Keratinocyte (primary cell): Measurements from ENCODE around the gene POLR2M. TPM values are rescaled to one million over a fixed set of nuclear protein-coding genes. Genes with fewer than 3 reads are reported as not detected.

Source experiments
- DNase-seq: peaks from one replicate; pipeline ENCODE4 v3.0.0-alpha.2; 2011; ENCODE audit warnings: low read depth, missing footprints, low spot score
- FAIRE-seq: peaks from 2 replicates; lab custom pipeline; 2011; peaks lifted over from hg19 to GRCh38; lab: Jason Lieb, UNC
- H2AFZ ChIP-seq: 2 replicates; pipeline ENCODE4 v1.6.0; 2012; ENCODE audit warnings: low read length, control low read depth, inconsistent platforms; ENCODE audit not compliant: control insufficient read depth
- H3K27ac ChIP-seq: 2 replicates; pipeline ENCODE4 v1.5.1; 2011; ENCODE audit warnings: low read length; ENCODE audit not compliant: control insufficient read depth, insufficient read depth
- H3K27me3 ChIP-seq: 3 replicates; pipeline ENCODE4 v1.6.0; 2011; ENCODE audit warnings: low read length; ENCODE audit not compliant: control insufficient read depth, insufficient read depth; ENCODE audit errors: extremely low read depth
- H3K36me3 ChIP-seq, 2 experiments: 2 replicates in 1 of 2; 3 replicates in 1 of 2; pipeline ENCODE4 v1.5.1; 2011; ENCODE audit warnings: low read length in 2 of 2, mild to moderate bottlenecking in 1 of 2; ENCODE audit not compliant: control insufficient read depth in 2 of 2, insufficient read depth in 2 of 2; ENCODE audit errors: extremely low read depth in 1 of 2
- H3K4me1 ChIP-seq: 3 replicates; pipeline ENCODE4 v1.5.1; 2011; ENCODE audit warnings: low read length; ENCODE audit not compliant: control insufficient read depth, insufficient read depth; ENCODE audit errors: extremely low read depth
- H3K4me2 ChIP-seq: 3 replicates; pipeline ENCODE4 v1.6.0; 2011; ENCODE audit warnings: low read depth, low read length; ENCODE audit not compliant: control insufficient read depth, insufficient read depth; ENCODE audit errors: extremely low read depth
- H3K4me3 ChIP-seq, 3 experiments: fragments of 200-600 bp in 1 of 3; sonication (generic) in 1 of 3; 2 replicates in 2 of 3; 3 replicates in 1 of 3; pipeline ENCODE4 v1.5.1; 2011 to 2016; ENCODE audit warnings: low read length in 3 of 3, mild to moderate bottlenecking in 3 of 3, control low read depth in 2 of 3, inconsistent platforms in 1 of 3, low read depth in 1 of 3, mixed read lengths in 1 of 3, mixed run types in 1 of 3, moderate library complexity in 1 of 3; ENCODE audit not compliant: control insufficient read depth in 2 of 3, insufficient read depth in 2 of 3; ENCODE audit errors: extremely low read depth in 1 of 3
- H3K79me2 ChIP-seq: 2 replicates; pipeline ENCODE4 v1.6.0; 2012; ENCODE audit warnings: low read length; ENCODE audit not compliant: control insufficient read depth, insufficient read depth
- H3K9ac ChIP-seq: 3 replicates; pipeline ENCODE4 v1.6.0; 2011; ENCODE audit warnings: low read length; ENCODE audit not compliant: control insufficient read depth, insufficient read depth; ENCODE audit errors: extremely low read depth
- H3K9me1 ChIP-seq: 3 replicates; pipeline ENCODE4 v1.6.0; 2011; ENCODE audit warnings: low read length; ENCODE audit not compliant: control insufficient read depth, insufficient read depth; ENCODE audit errors: extremely low read depth
- H3K9me3 ChIP-seq: 2 replicates; pipeline ENCODE4 v1.5.1; 2012; ENCODE audit warnings: low read depth, low read length; ENCODE audit not compliant: control insufficient read depth
- H4K20me1 ChIP-seq: 3 replicates; pipeline ENCODE4 v1.6.0; 2011; ENCODE audit warnings: low read length; ENCODE audit not compliant: control insufficient read depth, insufficient read depth; ENCODE audit errors: extremely low read depth
- EZH2 ChIP-seq: IDR thresholded peaks from one replicate; pipeline ENCODE4 v1.6.1; 2012; ENCODE audit warnings: inconsistent platforms, mild to moderate bottlenecking, low read length, moderate library complexity
- dilution Hi-C: fragments of 300-500 bp; cut with MboI; formaldehyde crosslinking; loops from one replicate; pipeline ENCODE4 v1.7.0; 2020; ENCODE audit warnings: low sequenced_read_pairs; ENCODE audit not compliant: extremely low pct_ligation_motif_present
- polyA plus RNA-seq, 5 experiments: library from polyadenylated mRNA; depleted of rRNA in 3 of 5; stranded (reverse) in 3 of 5; stranded (forward) in 1 of 5; unstranded in 1 of 5; fragments of >200 nt; gene quantifications; 1 replicate in 1 of 5; 2 replicates in 3 of 5; 3 replicates in 1 of 5; pipeline versions ENCODE4 v1.2.1 to v1.2.3, GENCODE V29; 2011 to 2012; ENCODE audit warnings: missing spikeins in 2 of 5, low read depth in 1 of 5, low replicate concordance in 1 of 5
- TF ChIP-seq, protein P1 (sequence below), 3 experiments: IDR thresholded peaks in 1 of 3; conservative IDR thresholded peaks in 1 of 3; optimal IDR thresholded peaks in 1 of 3; 2 replicates in 2 of 3; 3 replicates in 1 of 3; pipeline versions ENCODE3 to v1.5.1; 2011; ENCODE audit warnings: low read length in 3 of 3, mild to moderate bottlenecking in 3 of 3, moderate library complexity in 2 of 3, control low read depth in 1 of 3, inconsistent platforms in 1 of 3; ENCODE audit not compliant: insufficient read depth in 2 of 3; ENCODE audit errors: extremely low read depth in 1 of 3

Gene POLR2M
- polyA plus RNA-seq, 1 donor (not counting 4 experiments of a cell fraction or from before 2014, with no cell fraction given), result 40.6 TPM

DNA sequence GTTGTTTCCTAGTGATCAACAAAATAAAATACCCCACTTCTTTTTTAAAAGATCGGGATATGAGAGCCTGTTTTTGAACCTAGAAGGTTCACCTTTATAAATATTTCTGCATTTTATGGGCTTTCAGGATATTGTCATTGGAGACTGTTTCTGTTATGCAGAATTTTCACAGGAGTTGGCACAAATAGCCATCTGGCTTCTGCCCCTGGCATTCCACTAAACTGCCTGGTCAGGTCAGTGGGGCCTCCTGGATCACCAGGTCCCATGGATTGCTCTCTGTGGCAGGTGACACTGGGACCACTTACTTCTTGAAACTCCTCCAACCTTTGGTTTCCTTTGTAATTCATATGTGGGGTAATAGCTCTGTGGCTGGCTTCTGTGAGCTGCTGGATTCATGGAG lies 25.5 kb upstream of the POLR2M start:
- no peaks in the 10 kb centered on the region for H3K9me1 ChIP-seq
- H2AFZ ChIP-seq, result no peak overlapping the region
- TF ChIP-seq, protein P1, sequence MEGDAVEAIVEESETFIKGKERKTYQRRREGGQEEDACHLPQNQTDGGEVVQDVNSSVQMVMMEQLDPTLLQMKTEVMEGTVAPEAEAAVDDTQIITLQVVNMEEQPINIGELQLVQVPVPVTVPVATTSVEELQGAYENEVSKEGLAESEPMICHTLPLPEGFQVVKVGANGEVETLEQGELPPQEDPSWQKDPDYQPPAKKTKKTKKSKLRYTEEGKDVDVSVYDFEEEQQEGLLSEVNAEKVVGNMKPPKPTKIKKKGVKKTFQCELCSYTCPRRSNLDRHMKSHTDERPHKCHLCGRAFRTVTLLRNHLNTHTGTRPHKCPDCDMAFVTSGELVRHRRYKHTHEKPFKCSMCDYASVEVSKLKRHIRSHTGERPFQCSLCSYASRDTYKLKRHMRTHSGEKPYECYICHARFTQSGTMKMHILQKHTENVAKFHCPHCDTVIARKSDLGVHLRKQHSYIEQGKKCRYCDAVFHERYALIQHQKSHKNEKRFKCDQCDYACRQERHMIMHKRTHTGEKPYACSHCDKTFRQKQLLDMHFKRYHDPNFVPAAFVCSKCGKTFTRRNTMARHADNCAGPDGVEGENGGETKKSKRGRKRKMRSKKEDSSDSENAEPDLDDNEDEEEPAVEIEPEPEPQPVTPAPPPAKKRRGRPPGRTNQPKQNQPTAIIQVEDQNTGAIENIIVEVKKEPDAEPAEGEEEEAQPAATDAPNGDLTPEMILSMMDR (optimal IDR thresholded peaks at IDR 0.05 in 1 of 3, IDR thresholded peaks at IDR 0.05 in 1 of 3, conservative IDR thresholded peaks at IDR 0.05 in 1 of 3; ENCODE audit: extremely low read depth in 1 of 3, insufficient read depth in 2 of 3, low read length in 3 of 3), result no peak
- no peak overlapping the region for H3K4me2 ChIP-seq
- no peaks in the 10 kb centered on the region for H3K79me2 ChIP-seq
- H3K4me1 ChIP-seq, result peaks cover 11% of the 10 kb centered on the region
- no peaks in the 10 kb centered on the region for H4K20me1 ChIP-seq
- no peaks in the 10 kb centered on the region for H3K27me3 ChIP-seq
- no peaks in the 10 kb centered on the region for H3K9me3 ChIP-seq
- H3K27ac ChIP-seq, result no peak overlapping the region
- H3K9ac ChIP-seq, result no peak overlapping the region
- no peak overlapping the region for H3K4me3 ChIP-seq
- no peak for DNase-seq
- no peak for FAIRE-seq
- no peaks in the 10 kb centered on the region for H3K36me3 ChIP-seq
- dilution Hi-C loops, result no loop called here

- dilution Hi-C loops, result no loop called here
- H3K79me2 ChIP-seq, result no peaks in the 10 kb centered on the region
- H3K4me1 ChIP-seq, result peaks cover 11% of the 10 kb centered on the region
- H4K20me1 ChIP-seq, result no peaks in the 10 kb centered on the region
- H3K4me3 ChIP-seq, result no peak overlapping the region
- TF ChIP-seq, protein P1 (optimal IDR thresholded peaks at IDR 0.05 in 1 of 3, IDR thresholded peaks at IDR 0.05 in 1 of 3, conservative IDR thresholded peaks at IDR 0.05 in 1 of 3; ENCODE audit: extremely low read depth in 1 of 3, insufficient read depth in 2 of 3, low read length in 3 of 3), result no peak
- TF ChIP-seq EZH2, result no peak
- H3K4me2 ChIP-seq, result no peak overlapping the region
- H3K27ac ChIP-seq, result no peak overlapping the region
- no peak for FAIRE-seq
- H3K9me1 ChIP-seq, result no peaks in the 10 kb centered on the region
- H3K36me3 ChIP-seq, result no peaks in the 10 kb centered on the region
- H3K9ac ChIP-seq, result no peak overlapping the region
- no peaks in the 10 kb centered on the region for H3K9me3 ChIP-seq
- no peak overlapping the region for H2AFZ ChIP-seq
- no peak for DNase-seq
- no peaks in the 10 kb centered on the region for H3K27me3 ChIP-seq
These were observed 23.0 kb upstream of the POLR2M start for GRCh38 chr15:57683481-57683880.
